DOHH2 (cell line): Measurements from ENCODE around the gene NPBWR2.

ENCODE experiments used
- H3F3A ChIP-seq: fragments of 200-600 bp; sonication (generic), shearing (Covaris generic); 2 replicates; pipeline ENCODE4 v1.6.0; 2016; ENCODE audit warnings: antibody characterized with exemption, mild to moderate bottlenecking; ENCODE audit not compliant: control insufficient read depth, insufficient read depth
- H3K27ac ChIP-seq: fragments of 200-600 bp; sonication (generic); 2 replicates; pipeline ENCODE4 v1.5.1; 2014; ENCODE audit warnings: low read depth, mild to moderate bottlenecking, low read length, moderate library complexity
- H3K27me3 ChIP-seq: fragments of 200-600 bp; sonication (generic); 2 replicates; pipeline ENCODE4 v1.6.1; 2014; ENCODE audit warnings: mild to moderate bottlenecking, low read length, mixed read lengths; ENCODE audit not compliant: control insufficient read depth
- H3K36me3 ChIP-seq: fragments of 200-600 bp; sonication (generic); 2 replicates; pipeline ENCODE4 v1.6.1; 2014; ENCODE audit warnings: mild to moderate bottlenecking, low read length, moderate library complexity, mixed read lengths; ENCODE audit not compliant: control insufficient read depth
- H3K4me1 ChIP-seq: fragments of 200-600 bp; sonication (generic); 2 replicates; pipeline ENCODE4 v1.6.1; 2014; ENCODE audit warnings: mild to moderate bottlenecking, low read length, mixed read lengths; ENCODE audit not compliant: control insufficient read depth
- H3K4me2 ChIP-seq: fragments of 200-600 bp; sonication (generic); 2 replicates; pipeline ENCODE4 v1.6.0; 2014; ENCODE audit warnings: mild to moderate bottlenecking, low read length, moderate library complexity
- H3K4me3 ChIP-seq: fragments of 200-600 bp; sonication (generic); 2 replicates; pipeline ENCODE4 v1.5.1; 2014; ENCODE audit warnings: mild to moderate bottlenecking, low read length, mixed read lengths
- H3K79me2 ChIP-seq: fragments of 200-600 bp; sonication (generic); 2 replicates; pipeline ENCODE4 v1.6.1; 2014; ENCODE audit warnings: mild to moderate bottlenecking, low read length, mixed read lengths; ENCODE audit not compliant: control insufficient read depth
- H3K9me2 ChIP-seq: fragments of 200-600 bp; sonication (generic); replicated peaks from 2 replicates; pipeline ENCODE4 v1.6.1; 2014; ENCODE audit warnings: mild to moderate bottlenecking, low read length, mixed read lengths; ENCODE audit not compliant: control insufficient read depth
- H3K9me3 ChIP-seq: fragments of 200-600 bp; sonication (generic); 2 replicates; pipeline ENCODE4 v1.6.1; 2014; ENCODE audit warnings: antibody characterized with exemption, low read length, mixed read lengths; ENCODE audit not compliant: control insufficient read depth, insufficient read depth
- H4K20me1 ChIP-seq: fragments of 200-600 bp; sonication (generic); 2 replicates; pipeline ENCODE4 v1.6.0; 2014; ENCODE audit warnings: low read depth, mild to moderate bottlenecking, antibody characterized with exemption, low read length, moderate library complexity; ENCODE audit not compliant: control insufficient read depth, insufficient read depth
- EZH2phosphoT487 ChIP-seq: fragments of 200-600 bp; sonication (generic); IDR thresholded peaks from 2 replicates; pipeline ENCODE4 v1.6.1; 2017; ENCODE audit warnings: borderline replicate concordance, mild to moderate bottlenecking, antibody characterized with exemption, low read length, moderate library complexity, mixed read lengths
- TF ChIP-seq, protein P1 (sequence below): fragments of 200-600 bp; sonication (generic); IDR thresholded peaks from one replicate; pipeline ENCODE4 v1.5.1; 2014; ENCODE audit warnings: antibody characterized with exemption, mild to moderate bottlenecking, low read depth, low read length; ENCODE audit not compliant: poor library complexity, severe bottlenecking

Gene NPBWR2

DNA sequence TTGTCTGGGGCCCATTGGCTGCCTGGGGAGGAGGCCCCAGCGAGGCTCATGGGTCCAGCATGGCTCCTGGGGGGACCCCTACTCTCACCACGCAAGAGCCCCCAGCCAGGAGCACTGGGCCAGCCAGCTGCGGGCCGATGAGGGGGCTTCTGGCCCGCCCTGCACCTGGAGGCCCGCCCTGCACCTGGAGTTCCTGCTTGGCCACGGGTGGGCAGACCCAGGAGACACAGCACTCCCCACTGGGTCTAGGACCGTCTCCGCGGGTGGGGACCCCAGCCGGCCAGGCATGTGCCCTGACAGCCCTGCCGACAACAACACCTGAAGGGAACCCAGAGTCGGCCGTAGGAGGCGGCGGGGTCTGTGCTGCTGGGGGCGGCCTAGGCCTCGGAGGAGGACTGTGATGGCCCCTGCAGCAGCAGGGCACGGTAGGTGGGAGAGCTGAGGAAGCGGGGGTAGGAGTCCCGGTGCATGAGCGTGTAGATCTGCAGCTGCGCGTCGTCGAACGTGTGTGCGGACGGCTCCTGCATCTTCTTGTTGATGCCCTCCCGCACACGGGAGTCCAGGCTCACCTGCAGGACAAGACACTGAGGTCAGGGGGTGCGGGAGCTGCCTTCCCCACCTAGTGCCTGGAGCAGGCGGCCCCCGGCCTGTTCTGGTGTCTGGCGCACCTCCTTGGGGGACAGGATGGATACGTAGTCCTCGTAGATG is 33.7 kb downstream of the NPBWR2 start:
- TF ChIP-seq, protein P1, sequence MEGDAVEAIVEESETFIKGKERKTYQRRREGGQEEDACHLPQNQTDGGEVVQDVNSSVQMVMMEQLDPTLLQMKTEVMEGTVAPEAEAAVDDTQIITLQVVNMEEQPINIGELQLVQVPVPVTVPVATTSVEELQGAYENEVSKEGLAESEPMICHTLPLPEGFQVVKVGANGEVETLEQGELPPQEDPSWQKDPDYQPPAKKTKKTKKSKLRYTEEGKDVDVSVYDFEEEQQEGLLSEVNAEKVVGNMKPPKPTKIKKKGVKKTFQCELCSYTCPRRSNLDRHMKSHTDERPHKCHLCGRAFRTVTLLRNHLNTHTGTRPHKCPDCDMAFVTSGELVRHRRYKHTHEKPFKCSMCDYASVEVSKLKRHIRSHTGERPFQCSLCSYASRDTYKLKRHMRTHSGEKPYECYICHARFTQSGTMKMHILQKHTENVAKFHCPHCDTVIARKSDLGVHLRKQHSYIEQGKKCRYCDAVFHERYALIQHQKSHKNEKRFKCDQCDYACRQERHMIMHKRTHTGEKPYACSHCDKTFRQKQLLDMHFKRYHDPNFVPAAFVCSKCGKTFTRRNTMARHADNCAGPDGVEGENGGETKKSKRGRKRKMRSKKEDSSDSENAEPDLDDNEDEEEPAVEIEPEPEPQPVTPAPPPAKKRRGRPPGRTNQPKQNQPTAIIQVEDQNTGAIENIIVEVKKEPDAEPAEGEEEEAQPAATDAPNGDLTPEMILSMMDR = no peak
- TF ChIP-seq EZH2phosphoT487 = no peak
- H3K27ac ChIP-seq = 0 out of 2 replicates have a peak overlapping the region, but pooled peaks have one; percentile 70
- H3K9me3 ChIP-seq = no peaks in the 10 kb centered on the region
- H3K36me3 ChIP-seq = peaks cover 58% of the 10 kb centered on the region
- H4K20me1 ChIP-seq = no peaks in the 10 kb centered on the region
- no peaks in the 10 kb centered on the region for H3K9me2 ChIP-seq
- H3K4me1 ChIP-seq = peaks cover 63% of the 10 kb centered on the region
- no peak overlapping the region for H3K4me2 ChIP-seq
- H3F3A ChIP-seq = peaks cover 12% of the 10 kb centered on the region
- H3K79me2 ChIP-seq = peaks cover 18% of the 10 kb centered on the region
- no peak overlapping the region for H3K4me3 ChIP-seq
- H3K27me3 ChIP-seq = no peaks in the 10 kb centered on the region

GRCh38 chr20:64072498-64073063 is 34.8 kb downstream of the NPBWR2 start:
- no peaks in the 10 kb centered on the region for H4K20me1 ChIP-seq
- H3F3A ChIP-seq = peaks cover 4% of the 10 kb centered on the region
- no peak overlapping the region for H3K4me3 ChIP-seq
- no peaks in the 10 kb centered on the region for H3K9me2 ChIP-seq
- H3K4me2 ChIP-seq = peak overlapping the region; percentile 50
- H3K27ac ChIP-seq = peak overlapping the region; percentile 70
- H3K36me3 ChIP-seq = peaks cover 56% of the 10 kb centered on the region
- H3K27me3 ChIP-seq = no peaks in the 10 kb centered on the region
- H3K79me2 ChIP-seq = peaks cover 16% of the 10 kb centered on the region
- no peaks in the 10 kb centered on the region for H3K9me3 ChIP-seq
- no peak for TF ChIP-seq EZH2phosphoT487
- TF ChIP-seq, protein P1 = no peak
- H3K4me1 ChIP-seq = peaks cover 52% of the 10 kb centered on the region

DNA sequence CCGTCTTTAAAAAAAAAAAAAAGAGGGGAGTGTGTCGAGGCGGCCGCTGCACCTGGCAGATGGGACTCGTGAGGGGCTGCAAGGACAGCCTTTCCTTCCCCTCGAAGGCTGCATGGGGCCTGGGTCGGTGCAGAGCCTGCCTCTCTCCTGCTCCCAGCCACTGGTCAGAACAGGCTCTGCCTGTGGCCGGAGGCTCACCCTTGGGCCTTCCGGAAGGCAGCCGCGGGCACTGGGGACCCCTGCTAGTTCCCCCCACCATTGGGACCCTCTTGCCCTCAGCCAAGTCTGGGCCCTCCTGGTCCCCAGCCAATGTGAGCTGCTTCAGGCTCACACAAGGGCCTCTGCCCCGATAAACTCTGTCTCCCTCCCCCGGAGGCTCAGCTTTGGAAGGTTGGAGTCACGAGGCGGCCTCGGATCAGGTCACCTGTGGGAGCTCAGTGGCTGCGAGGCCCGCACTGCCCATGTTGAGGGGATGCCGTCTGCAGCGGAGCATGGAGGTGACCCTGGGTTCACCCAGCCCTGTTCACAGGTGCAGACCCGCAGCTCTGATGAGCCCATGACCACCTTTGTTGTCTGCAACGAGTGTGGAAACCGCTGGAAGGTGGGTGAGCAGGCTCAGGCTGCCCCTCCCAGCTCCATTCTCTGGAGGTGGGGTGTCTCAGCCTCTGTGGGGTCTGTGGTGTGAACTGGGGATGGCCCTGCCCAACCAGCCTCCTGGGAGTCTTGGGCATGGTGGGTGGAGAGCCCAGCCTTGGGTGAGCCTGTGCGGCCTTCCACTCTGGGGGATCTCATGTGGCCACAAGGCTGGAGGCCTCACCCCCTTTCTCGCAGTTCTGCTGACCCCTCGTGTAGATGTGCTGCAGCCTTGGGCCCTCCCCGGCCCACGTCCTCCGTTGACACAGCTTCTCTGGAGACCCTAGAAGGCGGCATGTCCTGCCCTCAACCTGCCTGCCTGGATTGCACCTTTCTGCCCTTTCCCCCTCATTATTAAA is 35.7 kb downstream of the NPBWR2 start:
- TF ChIP-seq, protein P1 = no peak
- TF ChIP-seq EZH2phosphoT487 = no peak
- H3K4me1 ChIP-seq = peaks cover 48% of the 10 kb centered on the region
- H4K20me1 ChIP-seq = no peaks in the 10 kb centered on the region
- no peaks in the 10 kb centered on the region for H3K9me2 ChIP-seq
- H3F3A ChIP-seq = 0 out of 2 replicates have a peak, but pooled peaks cover 2% of the 10 kb centered on the region
- no peaks in the 10 kb centered on the region for H3K27me3 ChIP-seq
- H3K36me3 ChIP-seq = peaks cover 49% of the 10 kb centered on the region
- H3K4me3 ChIP-seq = no peak overlapping the region; the same call in 1 of the 2 replicates
- peak overlapping the region; percentile 50 for H3K4me2 ChIP-seq
- peaks cover 7% of the 10 kb centered on the region for H3K79me2 ChIP-seq
- peak overlapping the region; percentile 70 for H3K27ac ChIP-seq
- H3K9me3 ChIP-seq = no peaks in the 10 kb centered on the region
